Activated T-cell treated with anti-CD3 and anti-CD28 coated beads, Interleukin-2, amount 50 U/mL, for 72 hours (primary cell): ENCODE measurements around the gene TBCK. TPM values are rescaled to one million over a fixed set of nuclear protein-coding genes. Genes with fewer than 3 reads are reported as not detected.

Experiments
- ATAC-seq, 2 donors: fragments of 150-1000 bp; cut with Tn5 transposase; replicated peaks in 1 of 2; 2 replicates each; pipeline ENCODE4 v1.10.0; 2021; ENCODE audit warnings: moderate library complexity in 2 of 2, mild to moderate bottlenecking in 1 of 2
- DNase-seq, 2 donors: peaks; one replicate each; pipeline ENCODE4 v3.0.0; 2021 to 2022; ENCODE audit warnings: mixed read lengths in 1 of 2
- H3K27ac Mint-ChIP-seq: one replicate; pipeline ENCODE4 v1.8.0; 2022; ENCODE audit warnings: mild to moderate bottlenecking, moderate library complexity, mixed read lengths
- H3K27me3 Mint-ChIP-seq: one replicate; pipeline ENCODE4 v1.8.0; 2022; ENCODE audit warnings: low read depth, mixed read lengths
- H3K36me3 Mint-ChIP-seq, 2 donors: one replicate each; pipeline ENCODE4 v1.8.0; 2022; ENCODE audit warnings: mixed read lengths in 2 of 2, mild to moderate bottlenecking in 1 of 2; ENCODE audit not compliant: insufficient read depth in 2 of 2
- H3K4me1 Mint-ChIP-seq: one replicate; pipeline ENCODE4 v1.8.0; 2022; ENCODE audit warnings: low read depth, mixed read lengths
- H3K4me3 Mint-ChIP-seq, 2 donors: one replicate each; pipeline ENCODE4 v1.8.0; 2022; ENCODE audit warnings: mild to moderate bottlenecking in 2 of 2, mixed read lengths in 2 of 2, moderate library complexity in 2 of 2
- H3K9me3 Mint-ChIP-seq, 2 donors: one replicate each; pipeline ENCODE4 v1.8.0; 2022; ENCODE audit warnings: mixed read lengths in 2 of 2
- total RNA-seq, 2 donors: library from RNA; stranded (reverse); gene quantifications; one replicate each; pipeline ENCODE4 v1.2.3, GENCODE V29; 2022

The TBCK gene
- total RNA-seq, 2 donors from 2014 or later = 49.0 to 51.9 TPM

DNA sequence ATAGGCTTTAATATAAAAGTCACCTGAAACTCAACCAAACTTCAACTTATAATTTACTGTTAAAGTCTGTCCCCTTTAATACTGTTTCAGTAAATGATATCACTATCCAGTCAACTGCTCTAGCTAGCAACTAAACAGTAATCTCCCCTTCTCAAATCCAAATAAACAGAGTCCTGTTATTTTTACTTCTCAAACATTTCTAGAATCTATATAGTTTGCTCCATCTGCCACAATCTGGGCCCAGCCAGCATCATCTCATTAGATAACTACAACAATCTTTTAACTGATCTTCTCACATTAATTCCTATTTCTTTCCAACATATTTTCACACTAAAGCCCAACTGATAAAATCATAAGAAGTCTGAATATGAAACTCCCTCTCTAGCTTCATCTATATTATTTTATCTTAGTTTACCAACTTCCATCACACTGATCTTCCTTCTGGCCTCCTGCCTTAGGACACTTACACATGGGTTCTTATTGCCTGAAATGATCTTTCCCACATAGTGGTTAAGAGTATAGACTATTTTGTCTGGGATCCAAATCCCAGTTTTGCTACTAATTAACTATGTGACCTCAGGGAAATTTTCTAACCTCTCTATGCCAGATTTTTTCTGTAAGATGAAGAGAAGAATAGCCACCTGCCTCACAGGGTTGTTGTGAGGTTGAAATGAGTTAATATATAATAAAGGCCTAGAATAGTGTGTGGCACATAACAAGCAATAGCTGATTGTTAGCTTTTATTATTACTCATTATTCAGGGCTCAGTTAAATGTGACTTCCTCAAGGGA lies 18.6 kb downstream of the TBCK start:
- Mint-ChIP-seq H3K9me3 (no peaks in the 10 kb centered on the region), H3K27ac (no peak overlapping the region), H3K27me3 (no peaks in the 10 kb centered on the region), H3K4me3 (no peak overlapping the region), H3K4me1 (peaks cover 6% of the 10 kb centered on the region), H3K36me3 (peaks cover 5 to 10% of the 10 kb centered on the region in 2 donors)
- DNase-seq (no peak), ATAC-seq (no peak)

DNA sequence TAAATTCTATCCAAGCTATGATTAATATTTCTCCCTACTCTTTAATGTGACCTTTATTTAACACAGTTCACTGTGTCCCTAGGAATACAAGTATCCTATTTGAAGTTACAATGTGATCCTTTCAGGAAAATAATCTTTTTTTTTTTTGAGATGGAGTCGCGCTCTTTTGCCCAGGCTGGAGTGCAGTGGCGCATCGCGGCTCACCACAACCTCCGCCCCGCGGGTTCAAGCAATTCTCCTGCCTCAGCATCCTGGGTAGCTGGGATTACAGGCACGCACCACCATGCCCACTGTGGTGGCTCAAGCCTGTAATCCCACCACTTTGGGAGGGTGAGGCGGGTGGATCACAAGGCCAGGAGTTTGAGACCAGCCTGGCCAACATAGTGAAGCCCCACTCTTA lies 21.9 kb downstream of the TBCK start:
- H3K9me3 Mint-ChIP-seq = no peaks in the 10 kb centered on the region
- H3K36me3 Mint-ChIP-seq = peaks cover 7% of the 10 kb centered on the region in 2 donors
- H3K4me1 Mint-ChIP-seq = no peaks in the 10 kb centered on the region
- no peak for DNase-seq
- H3K27me3 Mint-ChIP-seq = no peaks in the 10 kb centered on the region
- ATAC-seq = no peak
- H3K27ac Mint-ChIP-seq = no peak overlapping the region
- H3K4me3 Mint-ChIP-seq = no peak overlapping the region

- no peak overlapping the region for H3K27ac Mint-ChIP-seq
- H3K36me3 Mint-ChIP-seq = peaks cover 7% of the 10 kb centered on the region in 2 donors
Measured at GRCh38 chr4:106291678-106292077, 24.3 kb downstream of the TBCK start.

GRCh38 chr4:106289737-106290136 lies 26.3 kb downstream of the TBCK start:
- H3K4me1 Mint-ChIP-seq = no peaks in the 10 kb centered on the region
- no peaks in the 10 kb centered on the region for H3K27me3 Mint-ChIP-seq
- peaks cover 5 to 7% of the 10 kb centered on the region in 2 donors for H3K36me3 Mint-ChIP-seq
- no peak overlapping the region for H3K4me3 Mint-ChIP-seq
- H3K27ac Mint-ChIP-seq = no peak overlapping the region
- ATAC-seq (no peak), DNase-seq (no peak)
- no peaks in the 10 kb centered on the region for H3K9me3 Mint-ChIP-seq

More at GRCh38 chr4:106291678-106292077, 24.3 kb downstream of the TBCK start:
- no peaks in the 10 kb centered on the region for H3K27me3 Mint-ChIP-seq
- H3K4me3 Mint-ChIP-seq = no peak overlapping the region
- no peak for ATAC-seq
- DNase-seq = no peak
- no peaks in the 10 kb centered on the region for H3K4me1 Mint-ChIP-seq
- H3K9me3 Mint-ChIP-seq = no peaks in the 10 kb centered on the region

- Mint-ChIP-seq H3K36me3 (peaks cover 3 to 5% of the 10 kb centered on the region in 2 donors), H3K4me3 (no peak overlapping the region), H3K4me1 (no peaks in the 10 kb centered on the region), H3K27me3 (no peaks in the 10 kb centered on the region), H3K27ac (no peak overlapping the region), H3K9me3 (no peaks in the 10 kb centered on the region)
- no peak for DNase-seq
- no peak for ATAC-seq
Measured at GRCh38 chr4:106287353-106287969, 28.5 kb downstream of the TBCK start.

GRCh38 chr4:106286611-106287010 lies 29.4 kb downstream of the TBCK start:
- DNase-seq (no peak), ATAC-seq (no peak)
- Mint-ChIP-seq H3K9me3 (no peaks in the 10 kb centered on the region), H3K27ac (no peak overlapping the region), H3K4me3 (no peak overlapping the region), H3K27me3 (no peaks in the 10 kb centered on the region), H3K36me3 (peaks cover 5 to 8% of the 10 kb centered on the region in 2 donors), H3K4me1 (no peaks in the 10 kb centered on the region)

DNA sequence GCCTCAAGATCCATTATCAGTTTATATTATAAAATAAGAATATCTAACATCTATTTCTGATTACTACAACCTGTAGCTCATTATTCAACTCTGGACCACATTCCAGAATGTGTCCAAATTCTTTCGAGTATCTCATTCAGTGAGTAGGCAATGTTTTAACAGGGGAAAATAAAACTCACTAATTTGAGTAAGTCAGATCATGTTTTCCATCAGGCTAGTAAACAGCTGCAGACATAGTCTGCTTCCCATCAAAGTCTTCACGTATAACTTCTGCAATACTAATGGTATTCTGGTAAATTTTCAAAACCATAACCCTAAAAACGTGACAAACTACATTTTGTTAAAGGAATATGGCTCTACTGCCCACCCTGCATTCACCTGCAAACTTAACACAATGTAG lies 31.8 kb downstream of the TBCK start:
- Mint-ChIP-seq H3K27me3 (no peaks in the 10 kb centered on the region), H3K4me3 (no peak overlapping the region), H3K9me3 (no peaks in the 10 kb centered on the region), H3K36me3 (peaks cover 2 to 8% of the 10 kb centered on the region in 2 donors), H3K4me1 (no peaks in the 10 kb centered on the region), H3K27ac (no peak overlapping the region)
- DNase-seq (no peak), ATAC-seq (no peak)

DNA sequence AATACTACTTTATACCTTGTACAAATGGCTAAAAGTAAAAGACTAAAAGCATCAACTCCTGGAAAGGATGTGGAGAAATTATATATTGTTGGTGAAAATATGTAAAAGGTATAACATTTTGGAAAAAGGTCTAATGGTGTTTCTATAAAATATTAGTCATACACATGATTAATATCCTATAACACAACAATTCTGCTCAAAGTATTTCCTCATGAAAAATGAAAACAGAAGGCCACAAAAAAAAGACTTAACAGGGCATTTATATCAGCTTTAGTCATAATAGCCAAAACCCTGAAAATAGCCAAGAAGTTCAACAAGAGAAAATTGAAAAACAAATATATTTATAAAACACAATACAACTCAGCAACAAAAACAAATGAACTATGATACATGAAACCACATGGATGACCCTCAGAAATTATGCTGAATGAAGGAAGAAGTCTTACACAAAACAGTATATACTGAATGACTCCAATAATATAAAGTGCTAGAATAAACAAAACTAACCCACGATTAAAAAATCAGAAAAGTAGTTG lies 38.8 kb downstream of the TBCK start:
- H3K36me3 Mint-ChIP-seq = peaks cover 2 to 11% of the 10 kb centered on the region in 2 donors
- H3K4me1 Mint-ChIP-seq = peaks cover 5% of the 10 kb centered on the region
- no peak overlapping the region for H3K4me3 Mint-ChIP-seq
- no peak for DNase-seq
- no peak overlapping the region for H3K27ac Mint-ChIP-seq
- H3K27me3 Mint-ChIP-seq = no peaks in the 10 kb centered on the region
- no peak for ATAC-seq
- no peaks in the 10 kb centered on the region for H3K9me3 Mint-ChIP-seq

GRCh38 chr4:106273831-106274230 lies 42.2 kb downstream of the TBCK start:
- no peaks in the 10 kb centered on the region for H3K27me3 Mint-ChIP-seq
- no peak overlapping the region for H3K4me3 Mint-ChIP-seq
- H3K9me3 Mint-ChIP-seq = no peaks in the 10 kb centered on the region
- peaks cover 5% of the 10 kb centered on the region for H3K4me1 Mint-ChIP-seq
- no peak for DNase-seq
- H3K36me3 Mint-ChIP-seq = peaks cover 0 to 8% of the 10 kb centered on the region in 2 donors
- H3K27ac Mint-ChIP-seq = no peak overlapping the region
- ATAC-seq = no peak

DNA sequence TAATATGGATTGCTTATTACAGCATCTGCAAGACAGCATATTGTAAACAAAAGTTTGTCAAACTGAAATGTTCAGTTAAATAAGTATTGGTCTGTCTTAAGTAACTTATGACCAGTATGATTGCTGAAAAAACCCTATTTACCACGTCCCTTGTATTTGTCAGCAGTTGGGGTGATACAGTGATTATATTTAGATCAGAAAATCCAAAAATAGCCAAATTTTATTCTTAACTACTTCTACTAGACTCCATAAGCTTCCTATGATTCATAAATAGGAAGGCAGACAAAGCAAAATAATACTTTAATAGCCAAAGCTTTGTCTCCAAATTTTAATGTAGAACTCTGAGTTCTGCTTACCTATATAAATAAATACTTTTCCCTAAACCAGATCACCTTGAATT lies 45.3 kb downstream of the TBCK start:
- Mint-ChIP-seq H3K9me3 (no peaks in the 10 kb centered on the region), H3K27me3 (no peaks in the 10 kb centered on the region), H3K36me3 (peaks cover 0 to 8% of the 10 kb centered on the region in 2 donors), H3K27ac (no peak overlapping the region), H3K4me3 (no peak overlapping the region), H3K4me1 (peaks cover 10% of the 10 kb centered on the region)
- DNase-seq (no peak), ATAC-seq (no peak)

DNA sequence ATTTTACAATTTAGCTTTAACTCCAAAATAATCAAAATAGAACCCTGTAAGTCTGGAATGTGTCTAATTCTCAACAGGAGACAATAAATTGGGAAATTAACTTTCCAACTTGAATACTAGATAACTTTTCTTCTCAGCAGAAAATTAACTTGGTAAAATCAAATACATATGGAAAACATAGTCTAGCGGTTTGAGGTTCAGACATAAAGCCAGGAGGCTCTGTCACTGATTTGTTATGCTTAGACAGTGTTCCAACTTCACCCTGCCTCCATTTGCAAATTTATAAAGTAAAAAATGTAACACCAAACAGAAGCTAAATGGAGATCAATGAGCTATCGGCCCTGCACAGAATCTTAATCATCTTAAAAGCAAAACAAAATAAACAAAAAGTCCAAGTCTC lies 46.3 kb downstream of the TBCK start:
- Mint-ChIP-seq H3K27ac (no peak overlapping the region), H3K36me3 (peaks cover 0 to 8% of the 10 kb centered on the region in 2 donors), H3K9me3 (no peaks in the 10 kb centered on the region), H3K4me3 (no peak overlapping the region), H3K4me1 (peaks cover 10% of the 10 kb centered on the region), H3K27me3 (no peaks in the 10 kb centered on the region)
- no peak for DNase-seq
- ATAC-seq = no peak

DNA sequence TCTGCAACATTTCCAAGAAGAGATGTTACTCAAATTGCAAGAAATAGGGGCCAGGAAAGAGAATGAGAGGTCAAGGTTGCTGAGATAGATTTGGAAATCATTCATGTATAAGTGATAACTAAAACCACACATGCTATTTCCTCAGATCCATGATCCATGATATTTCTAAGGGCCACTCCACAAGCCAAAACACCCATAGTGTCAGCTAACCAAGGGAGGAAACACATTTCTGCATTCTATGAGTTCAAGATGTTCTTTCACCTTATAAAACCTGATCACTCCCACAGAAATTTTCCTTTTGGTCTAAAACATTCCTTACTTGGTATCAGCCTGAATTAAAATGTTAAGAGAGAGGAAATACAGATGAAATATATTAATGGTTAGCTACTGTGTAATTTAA lies 47.2 kb downstream of the TBCK start:
- Mint-ChIP-seq H3K27me3 (no peaks in the 10 kb centered on the region), H3K9me3 (no peaks in the 10 kb centered on the region), H3K36me3 (peaks cover 0 to 2% of the 10 kb centered on the region in 2 donors), H3K4me3 (no peak overlapping the region), H3K4me1 (peaks cover 6% of the 10 kb centered on the region), H3K27ac (no peak overlapping the region)
- ATAC-seq (no peak), DNase-seq (no peak)

DNA sequence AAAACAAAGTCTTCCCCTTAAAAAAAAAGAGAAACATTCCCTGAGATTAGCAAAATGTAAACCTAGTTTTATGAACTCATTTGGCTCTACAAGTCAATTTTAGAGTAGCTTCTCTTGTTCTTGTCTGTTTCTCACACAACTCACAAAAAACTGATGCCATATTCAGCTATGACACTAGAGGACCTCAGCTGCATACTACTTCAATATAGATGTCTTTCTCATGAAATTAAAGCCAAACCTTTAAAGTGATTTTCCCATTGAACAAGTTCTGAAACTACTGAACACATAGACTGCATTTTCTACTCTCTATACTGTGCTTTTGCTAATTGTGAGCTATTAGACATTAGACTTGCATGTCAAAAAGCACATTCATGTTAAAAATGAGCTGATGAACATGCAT lies 49.8 kb downstream of the TBCK start:
- Mint-ChIP-seq H3K4me1 (peaks cover 6% of the 10 kb centered on the region), H3K9me3 (no peaks in the 10 kb centered on the region), H3K4me3 (no peak overlapping the region), H3K27me3 (no peaks in the 10 kb centered on the region), H3K27ac (no peak overlapping the region), H3K36me3 (peaks cover 0 to 1% of the 10 kb centered on the region in 2 donors)
- ATAC-seq (peak in 1 of 2 donors; percentile 35), DNase-seq (no peak)
